ENCODE results near the gene CAB39L. TPM values are rescaled to one million over a fixed set of nuclear protein-coding genes. Genes with fewer than 3 reads are reported as not detected.

CAB39L gene
- polyA plus RNA-seq, 1 of the 3 experiments (the other 2 are of a cell fraction): 2.6 TPM

- no peak overlapping the region for H2AFZ ChIP-seq (ENCODE audit: low read depth)
- no peaks in the 10 kb centered on the region for H3K79me2 ChIP-seq (ENCODE audit: insufficient read depth)
- TF ChIP-seq MEF2A (IDR thresholded peaks at IDR 0.05; ENCODE audit: borderline replicate concordance, low read depth) (no peak), TAF1 (IDR thresholded peaks at IDR 0.05; ENCODE audit: borderline replicate concordance, low read depth, low read length) (no peak)
- no peak for DNase-seq
- H3K27me3 ChIP-seq (ENCODE audit: insufficient read depth): no peaks in the 10 kb centered on the region
- H3K9me2 ChIP-seq: no peaks in the 10 kb centered on the region; the same call in 1 of the 2 replicates
- H4K20me1 ChIP-seq (ENCODE audit: insufficient read depth): no peaks in the 10 kb centered on the region
- POLR2A ChIA-PET: no interaction called here
- H3K9ac ChIP-seq: no peak overlapping the region
- CTCF ChIA-PET: no interaction called here
- H3K4me1 ChIP-seq (ENCODE audit: control insufficient read depth in 1 of 2, insufficient read depth in 2 of 2, low read depth in 1 of 2, low read length in 1 of 2): no peaks in the 10 kb centered on the region
- no peaks in the 10 kb centered on the region for H3F3A ChIP-seq (replicated peaks; ENCODE audit: insufficient read depth)
- peaks cover 22 to 44% of the 10 kb centered on the region in 2 experiments for H3K36me3 ChIP-seq (replicated peaks in 1 of 2; ENCODE audit: control insufficient read depth in 1 of 2, insufficient read depth in 2 of 2, low read length in 1 of 2)
- H3K27ac ChIP-seq (ENCODE audit: low read depth in 2 of 2, low read length in 1 of 2): no peak overlapping the region
- no peak overlapping the region for H3K4me3 ChIP-seq (ENCODE audit: low read depth in 2 of 2, low read length in 1 of 2)
- H3K9me3 ChIP-seq: no peaks in the 10 kb centered on the region
- 100% methylated on average over 1 of the region's 1 CpG for WGBS (ENCODE audit: low lambda C conversion rate)
- H3K4me2 ChIP-seq: no peak overlapping the region
Observed at GRCh38 chr13:49472186-49472585, 28.3 kb upstream of the CAB39L start.

DNA sequence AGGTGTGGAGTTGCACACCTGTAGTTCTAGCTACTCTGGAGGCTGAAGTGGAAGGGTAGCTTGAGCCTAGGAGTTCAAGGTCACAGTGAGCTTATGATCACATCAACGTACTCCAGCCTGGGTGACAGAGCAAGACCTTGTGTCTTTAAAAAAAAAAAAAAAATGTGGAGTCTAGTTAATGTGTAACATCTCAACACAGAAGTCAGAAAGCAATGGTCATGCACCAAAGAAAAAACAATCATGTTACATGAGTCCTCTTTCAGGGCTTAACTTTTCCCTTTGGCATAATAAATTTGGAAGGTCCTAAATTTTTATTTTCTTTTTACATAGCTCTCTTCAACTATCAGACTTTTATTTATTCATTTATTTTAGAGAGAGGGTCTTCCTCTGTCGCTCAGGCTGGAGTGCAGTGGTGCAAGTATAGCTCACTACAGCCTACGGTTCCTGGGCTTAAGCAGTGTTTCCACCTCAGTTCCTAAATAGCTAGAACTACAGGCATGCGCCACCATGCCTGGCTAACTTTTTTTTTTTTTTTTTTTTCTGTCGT, 22.5 kb upstream of the CAB39L start:
- Histone ChIP-seq H2AFZ (ENCODE audit: low read depth) (no peak overlapping the region), H3K4me1 (ENCODE audit: control insufficient read depth in 1 of 2, insufficient read depth in 2 of 2, low read depth in 1 of 2, low read length in 1 of 2) (no peaks in the 10 kb centered on the region), H3K9ac (no peak overlapping the region), H3K9me2 (no peaks in the 10 kb centered on the region; the same call in 1 of the 2 replicates), H3F3A (replicated peaks; ENCODE audit: insufficient read depth) (no peaks in the 10 kb centered on the region), H3K27ac (ENCODE audit: low read depth in 2 of 2, low read length in 1 of 2) (no peak overlapping the region), H3K36me3 (replicated peaks in 1 of 2; ENCODE audit: control insufficient read depth in 1 of 2, insufficient read depth in 2 of 2, low read length in 1 of 2) (peaks cover 21 to 62% of the 10 kb centered on the region in 2 experiments), H3K9me3 (no peaks in the 10 kb centered on the region), H3K4me2 (no peak overlapping the region), H4K20me1 (ENCODE audit: insufficient read depth) (no peaks in the 10 kb centered on the region), H3K27me3 (ENCODE audit: insufficient read depth) (no peaks in the 10 kb centered on the region), H3K79me2 (ENCODE audit: insufficient read depth) (no peaks in the 10 kb centered on the region), H3K4me3 (ENCODE audit: low read depth in 2 of 2, low read length in 1 of 2) (no peak overlapping the region)
- TF ChIP-seq EP300 (IDR thresholded peaks at IDR 0.05; ENCODE audit: borderline replicate concordance in 1 of 2, low read depth in 1 of 2, low read length in 1 of 2) (no peak), FOXM1 (IDR thresholded peaks at IDR 0.05; ENCODE audit: low read depth) (no peak), RAD21 (IDR thresholded peaks at IDR 0.05; ENCODE audit: low read length) (no peak), MXI1 (IDR thresholded peaks at IDR 0.05; ENCODE audit: low read depth, low read length) (no peak), FOXJ3 (CRISPR knock-in tag; IDR thresholded peaks at IDR 0.05) (no peak), NFIC (IDR thresholded peaks at IDR 0.05; ENCODE audit: borderline replicate concordance) (no peak), GABPA (IDR thresholded peaks at IDR 0.05; ENCODE audit: low read depth) (no peak), ELF1 (IDR thresholded peaks at IDR 0.05) (no peak), POLR2AphosphoS5 (IDR thresholded peaks at IDR 0.05; ENCODE audit: low read depth, low read length) (no peak), RCOR1 (IDR thresholded peaks at IDR 0.05; ENCODE audit: low read length) (no peak), RFX5 (IDR thresholded peaks at IDR 0.05; ENCODE audit: low read length) (no peak), SMC3 (IDR thresholded peaks at IDR 0.05; ENCODE audit: low read depth, low read length) (no peak)
- TF ChIP-seq, protein P1, sequence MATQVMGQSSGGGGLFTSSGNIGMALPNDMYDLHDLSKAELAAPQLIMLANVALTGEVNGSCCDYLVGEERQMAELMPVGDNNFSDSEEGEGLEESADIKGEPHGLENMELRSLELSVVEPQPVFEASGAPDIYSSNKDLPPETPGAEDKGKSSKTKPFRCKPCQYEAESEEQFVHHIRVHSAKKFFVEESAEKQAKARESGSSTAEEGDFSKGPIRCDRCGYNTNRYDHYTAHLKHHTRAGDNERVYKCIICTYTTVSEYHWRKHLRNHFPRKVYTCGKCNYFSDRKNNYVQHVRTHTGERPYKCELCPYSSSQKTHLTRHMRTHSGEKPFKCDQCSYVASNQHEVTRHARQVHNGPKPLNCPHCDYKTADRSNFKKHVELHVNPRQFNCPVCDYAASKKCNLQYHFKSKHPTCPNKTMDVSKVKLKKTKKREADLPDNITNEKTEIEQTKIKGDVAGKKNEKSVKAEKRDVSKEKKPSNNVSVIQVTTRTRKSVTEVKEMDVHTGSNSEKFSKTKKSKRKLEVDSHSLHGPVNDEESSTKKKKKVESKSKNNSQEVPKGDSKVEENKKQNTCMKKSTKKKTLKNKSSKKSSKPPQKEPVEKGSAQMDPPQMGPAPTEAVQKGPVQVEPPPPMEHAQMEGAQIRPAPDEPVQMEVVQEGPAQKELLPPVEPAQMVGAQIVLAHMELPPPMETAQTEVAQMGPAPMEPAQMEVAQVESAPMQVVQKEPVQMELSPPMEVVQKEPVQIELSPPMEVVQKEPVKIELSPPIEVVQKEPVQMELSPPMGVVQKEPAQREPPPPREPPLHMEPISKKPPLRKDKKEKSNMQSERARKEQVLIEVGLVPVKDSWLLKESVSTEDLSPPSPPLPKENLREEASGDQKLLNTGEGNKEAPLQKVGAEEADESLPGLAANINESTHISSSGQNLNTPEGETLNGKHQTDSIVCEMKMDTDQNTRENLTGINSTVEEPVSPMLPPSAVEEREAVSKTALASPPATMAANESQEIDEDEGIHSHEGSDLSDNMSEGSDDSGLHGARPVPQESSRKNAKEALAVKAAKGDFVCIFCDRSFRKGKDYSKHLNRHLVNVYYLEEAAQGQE (IDR thresholded peaks at IDR 0.05; ENCODE audit: low read depth, low read length): no peak
- TF ChIP-seq, protein P2, sequence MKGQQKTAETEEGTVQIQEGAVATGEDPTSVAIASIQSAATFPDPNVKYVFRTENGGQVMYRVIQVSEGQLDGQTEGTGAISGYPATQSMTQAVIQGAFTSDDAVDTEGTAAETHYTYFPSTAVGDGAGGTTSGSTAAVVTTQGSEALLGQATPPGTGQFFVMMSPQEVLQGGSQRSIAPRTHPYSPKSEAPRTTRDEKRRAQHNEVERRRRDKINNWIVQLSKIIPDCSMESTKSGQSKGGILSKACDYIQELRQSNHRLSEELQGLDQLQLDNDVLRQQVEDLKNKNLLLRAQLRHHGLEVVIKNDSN (IDR thresholded peaks at IDR 0.05; ENCODE audit: borderline replicate concordance, low read depth): no peak
- ChIA-PET CTCF (no interaction called here), POLR2A (no interaction called here)
- no peak for DNase-seq
- WGBS (ENCODE audit: low lambda C conversion rate): 95% methylated on average over 5 of the region's 5 CpGs
